Liver (tissue), 9 donors: ENCODE results near the gene DIS3L2. TPM values are rescaled to one million over a fixed set of nuclear protein-coding genes. Genes with fewer than 3 reads are reported as not detected.

Source experiments
- DNase-seq: peaks from one replicate; pipeline ENCODE4 v3.0.0-alpha.2; 2017; ENCODE audit warnings: low spot score
- H3K27ac ChIP-seq, 2 donors: one replicate each; pipeline ENCODE4 v1.7.0; 2013; ENCODE audit warnings: inconsistent platforms in 2 of 2, low read length in 2 of 2, control low read depth in 1 of 2, low read depth in 1 of 2, mild to moderate bottlenecking in 1 of 2
- H3K27me3 ChIP-seq, 4 donors: one replicate each; pipeline versions ENCODE4 v1.6.1 to v1.7.0; 2013; ENCODE audit warnings: low read length in 3 of 4, inconsistent platforms in 1 of 4, mild to moderate bottlenecking in 1 of 4, moderate library complexity in 1 of 4; ENCODE audit not compliant: control insufficient read depth in 4 of 4, insufficient read depth in 4 of 4
- H3K36me3 ChIP-seq, 4 donors: one replicate each; pipeline versions ENCODE4 v1.6.1 to v1.7.0; 2013; ENCODE audit warnings: low read length in 3 of 4, mild to moderate bottlenecking in 3 of 4, low read depth in 1 of 4, moderate library complexity in 1 of 4; ENCODE audit not compliant: control insufficient read depth in 4 of 4, insufficient read depth in 3 of 4
- H3K4me1 ChIP-seq, 4 donors: one replicate each; pipeline versions ENCODE4 v1.6.1 to v1.7.0; 2013; ENCODE audit warnings: low read length in 3 of 4, mild to moderate bottlenecking in 3 of 4, moderate library complexity in 1 of 4; ENCODE audit not compliant: control insufficient read depth in 4 of 4, insufficient read depth in 4 of 4
- H3K4me3 ChIP-seq, 3 donors: one replicate each; pipeline versions ENCODE4 v1.6.1 to v1.7.0; 2013; ENCODE audit warnings: low read length in 3 of 3, control low read depth in 1 of 3, low read depth in 1 of 3, mild to moderate bottlenecking in 1 of 3
- H3K9ac ChIP-seq, 2 donors: one replicate each; pipeline ENCODE4 v1.7.0; 2013; ENCODE audit warnings: low read length in 2 of 2, mild to moderate bottlenecking in 2 of 2, moderate library complexity in 2 of 2, control low read depth in 1 of 2, low read depth in 1 of 2
- H3K9me3 ChIP-seq, 4 donors: one replicate each; pipeline versions ENCODE4 v1.6.1 to v1.7.0; 2013; ENCODE audit warnings: low read length in 3 of 4; ENCODE audit not compliant: control insufficient read depth in 4 of 4
- ATF3 ChIP-seq: IDR thresholded peaks from 2 replicates; pipeline ENCODE4 v1.6.1; 2016; ENCODE audit warnings: antibody characterized with exemption
- CTCF ChIP-seq: fragments of 150-350 bp; IDR thresholded peaks from 2 replicates; pipeline ENCODE4 v1.5.1; 2017; ENCODE audit warnings: improper control_type of control experiment, low read depth, low read length; ENCODE audit not compliant: missing input control
- EGR1 ChIP-seq, 2 donors: IDR thresholded peaks; 2 replicates each; pipeline ENCODE4 v1.6.1; 2016 to 2018; ENCODE audit warnings: antibody characterized with exemption in 2 of 2, low read depth in 2 of 2
- FOXA1 ChIP-seq: IDR thresholded peaks from 2 replicates; pipeline ENCODE4 v1.6.1; 2016; ENCODE audit warnings: antibody characterized with exemption
- FOXA2 ChIP-seq: IDR thresholded peaks from 2 replicates; pipeline ENCODE4 v1.6.1; 2016; ENCODE audit warnings: antibody characterized with exemption
- HNF4A ChIP-seq, 2 donors: conservative IDR thresholded peaks; 2 replicates each; pipeline ENCODE4 v1.6.1; 2016; ENCODE audit warnings: antibody characterized with exemption in 2 of 2, mild to moderate bottlenecking in 2 of 2
- HNF4G ChIP-seq: IDR thresholded peaks from 2 replicates; pipeline ENCODE4 v1.6.1; 2016; ENCODE audit warnings: antibody characterized with exemption
- JUND ChIP-seq, 2 donors: IDR thresholded peaks; 2 replicates each; pipeline ENCODE4 v1.6.1; 2016; ENCODE audit warnings: antibody characterized with exemption in 2 of 2
- MAX ChIP-seq: IDR thresholded peaks from 2 replicates; pipeline ENCODE4 v1.6.1; 2016; ENCODE audit warnings: antibody characterized with exemption
- NR2F2 ChIP-seq: IDR thresholded peaks from 2 replicates; pipeline ENCODE4 v1.6.1; 2016; ENCODE audit warnings: antibody characterized with exemption
- RAD21 ChIP-seq, 2 donors: IDR thresholded peaks; 2 replicates each; pipeline ENCODE4 v1.6.1; 2016; ENCODE audit warnings: antibody characterized with exemption in 2 of 2, mild to moderate bottlenecking in 2 of 2
- REST ChIP-seq: IDR thresholded peaks from 2 replicates; pipeline ENCODE4 v1.6.1; 2016; ENCODE audit warnings: antibody characterized with exemption, mild to moderate bottlenecking
- RXRA ChIP-seq, 2 donors: IDR thresholded peaks; 2 replicates each; pipeline ENCODE4 v1.6.1; 2017 to 2018; ENCODE audit warnings: antibody characterized with exemption in 2 of 2, mild to moderate bottlenecking in 1 of 2
- SP1 ChIP-seq: IDR thresholded peaks from 2 replicates; pipeline ENCODE4 v1.6.1; 2018; ENCODE audit warnings: antibody characterized with exemption, mild to moderate bottlenecking
- TAF1 ChIP-seq: conservative IDR thresholded peaks from 2 replicates; pipeline ENCODE4 v1.6.1; 2016; ENCODE audit warnings: antibody characterized with exemption, mild to moderate bottlenecking
- YY1 ChIP-seq: IDR thresholded peaks from 2 replicates; pipeline ENCODE4 v1.6.1; 2016; ENCODE audit warnings: antibody characterized with exemption, mild to moderate bottlenecking
- ZBTB33 ChIP-seq: IDR thresholded peaks from 2 replicates; pipeline ENCODE4 v1.6.1; 2016; ENCODE audit warnings: antibody characterized with exemption
- WGBS: extraction: QIAGEN DNeasy Blood & Tissue Kit; methylation state at CpG from one replicate; pipeline ENCODE4 v1.1.7; 2013; 5-methylcytosine and 5-hydroxymethylcytosine counted together
- polyA plus RNA-seq, 2 donors: library from polyadenylated mRNA; stranded (reverse) in 1 of 2; unstranded in 1 of 2; fragments of 200-250 nt in 1 of 2; fragments of >200 nt in 1 of 2; fragmentation: Nextera tagmentation in 1 of 2; extraction: Ambion mirVana in 1 of 2; gene quantifications; one replicate each; pipeline versions ENCODE4 v1.2.1 to v1.2.3, GENCODE V29; 2013 to 2015
- total RNA-seq, 2 donors: library from RNA; depleted of rRNA; stranded (reverse); fragments of >200 nt; gene quantifications; one replicate each; pipeline ENCODE4 v1.2.3, GENCODE V29; 2014
- donor health status: healthy.
- donor health status: healthy.
- donor health status: healthy.
- donor health status: healthy.
- donor health status: healthy.

DIS3L2 gene
- total and polyA plus RNA-seq, 4 donors: 5.7 to 21.5 (median 8.8) TPM

GRCh38 chr2:232147440-232148077 is 186.0 kb downstream of the DIS3L2 start:
- H3K36me3 ChIP-seq: no peaks in the 10 kb centered on the region
- DNase-seq: no peak
- TF ChIP-seq ZBTB33 (no peak), RXRA (IDR thresholded peaks at IDR 0.05) (no peak), CTCF (no peak), NR2F2 (no peak), RAD21 (IDR thresholded peaks at IDR 0.05) (no peak), HNF4A (conservative IDR thresholded peaks at IDR 0.05) (no peak), HNF4G (no peak)
- H3K9ac ChIP-seq: no peak overlapping the region
- H3K4me1 ChIP-seq: no peaks in the 10 kb centered on the region
- no peaks in the 10 kb centered on the region for H3K9me3 ChIP-seq
- H3K27ac ChIP-seq: no peak overlapping the region
- H3K4me3 ChIP-seq: no peak overlapping the region
- H3K27me3 ChIP-seq: no peaks in the 10 kb centered on the region
- WGBS: 95% methylated on average over 2 of the region's 2 CpGs

- H3K27ac ChIP-seq: no peak overlapping the region
Measured at GRCh38 chr2:232162187-232162586, 200.7 kb downstream of the DIS3L2 start.

More at GRCh38 chr2:232162187-232162586, 200.7 kb downstream of the DIS3L2 start:
- WGBS: 98% methylated on average over 3 of the region's 3 CpGs
- no peak for TF ChIP-seq JUND (IDR thresholded peaks at IDR 0.05)
- TF ChIP-seq RAD21 (IDR thresholded peaks at IDR 0.05): no peak
- TF ChIP-seq REST: no peak
- TF ChIP-seq SP1: no peak
- no peak for TF ChIP-seq NR2F2
- TF ChIP-seq FOXA2: no peak
- TF ChIP-seq FOXA1: no peak
- TF ChIP-seq EGR1 (IDR thresholded peaks at IDR 0.05; ENCODE audit: low read depth in 2 of 2): no peak
- no peak for TF ChIP-seq CTCF
- TF ChIP-seq TAF1: no peak
- TF ChIP-seq RXRA (IDR thresholded peaks at IDR 0.05): no peak
- TF ChIP-seq YY1: no peak
- TF ChIP-seq HNF4G: no peak
- no peak for TF ChIP-seq HNF4A (conservative IDR thresholded peaks at IDR 0.05)
- TF ChIP-seq ATF3: no peak
- TF ChIP-seq MAX: no peak
- Histone ChIP-seq H3K27me3 (no peaks in the 10 kb centered on the region), H3K9me3 (no peaks in the 10 kb centered on the region), H3K9ac (no peak overlapping the region), H3K4me3 (no peak overlapping the region), H3K36me3 (peaks cover 0 to 14% (median 9%) of the 10 kb centered on the region in 4 donors), H3K4me1 (peaks cover 0 to 2% (median 0%) of the 10 kb centered on the region in 4 donors)
- DNase-seq: no peak
